HepG2 (cell line): Measurements from ENCODE around the gene FEV. TPM values are rescaled to one million over a fixed set of nuclear protein-coding genes. Genes with fewer than 3 reads are reported as not detected.

Source experiments
- ATF4 ChIP-seq, 2 experiments: fragments of 450-650 bp in 1 of 2; sonication (generic) in 1 of 2; formaldehyde crosslinking; IDR thresholded peaks; 2 replicates each; pipeline versions ENCODE4 v1.5.0 to v1.8.0; 2020 to 2022; ENCODE audit warnings: mild to moderate bottlenecking in 1 of 2, missing genetic modification reagents in 1 of 2
- ELF3 ChIP-seq: IDR thresholded peaks from 2 replicates; pipeline ENCODE4 v1.6.1; 2016; ENCODE audit warnings: missing genetic modification reagents, missing compliant biosample characterization
- GZF1 ChIP-seq: sonication (generic); formaldehyde crosslinking; IDR thresholded peaks from 2 replicates; pipeline ENCODE4 v1.5.1; 2020; ENCODE audit warnings: mild to moderate bottlenecking, missing genetic modification reagents
- HDAC1 ChIP-seq: sonication (generic); formaldehyde crosslinking; IDR thresholded peaks from 2 replicates; pipeline ENCODE4 v1.5.1; 2020; ENCODE audit warnings: mild to moderate bottlenecking, missing genetic modification reagents
- HNRNPH1 ChIP-seq: fragments of 200-400 bp; formaldehyde crosslinking; optimal IDR thresholded peaks from 2 replicates; pipeline ENCODE3; 2017; ENCODE audit warnings: mild to moderate bottlenecking, low read depth, low read length
- MXD4 ChIP-seq: IDR thresholded peaks from 2 replicates; pipeline ENCODE4 v1.6.1; 2016; ENCODE audit warnings: mild to moderate bottlenecking, missing biosample characterization, missing genetic modification reagents
- NCOA2 ChIP-seq: sonication (generic); formaldehyde crosslinking; IDR thresholded peaks from 2 replicates; pipeline ENCODE4 v1.8.0; 2022; ENCODE audit warnings: inconsistent platforms
- PTBP1 ChIP-seq: fragments of 200-400 bp; formaldehyde crosslinking; IDR thresholded peaks from 2 replicates; pipeline ENCODE4 v1.6.1; 2018; ENCODE audit warnings: low read length, low read depth; ENCODE audit not compliant: poor library complexity, severe bottlenecking
- RELA ChIP-seq: sonication (generic); formaldehyde crosslinking; IDR thresholded peaks from 2 replicates; pipeline ENCODE4 v1.4.0; 2020; ENCODE audit warnings: missing genetic modification reagents
- SSRP1 ChIP-seq: IDR thresholded peaks from 2 replicates; pipeline ENCODE4 v1.6.1; 2016; ENCODE audit warnings: control low read depth
- XBP1 ChIP-seq: sonication (generic); formaldehyde crosslinking; IDR thresholded peaks from 2 replicates; pipeline ENCODE4 v1.5.0; 2020; ENCODE audit warnings: missing genetic modification reagents
- ZNF281 ChIP-seq: sonication (generic); formaldehyde crosslinking; IDR thresholded peaks from 2 replicates; pipeline ENCODE4 v1.4.0; 2020; ENCODE audit warnings: missing genetic modification reagents, borderline replicate concordance
- ZNF30 ChIP-seq: sonication (generic); formaldehyde crosslinking; IDR thresholded peaks from 2 replicates; pipeline ENCODE4 v1.5.0; 2020; ENCODE audit warnings: mild to moderate bottlenecking, missing genetic modification reagents
- ZNF775 ChIP-seq: sonication (generic); formaldehyde crosslinking; IDR thresholded peaks from 2 replicates; pipeline ENCODE4 v1.4.0; 2020; ENCODE audit warnings: missing genetic modification reagents, mild to moderate bottlenecking, moderate library complexity, borderline replicate concordance
- ZNF883 ChIP-seq: sonication (generic); formaldehyde crosslinking; IDR thresholded peaks from 2 replicates; pipeline ENCODE4 v1.5.1; 2020; ENCODE audit warnings: mild to moderate bottlenecking, missing genetic modification reagents; ENCODE audit errors: not compliant biosample characterization
- polyA plus RNA-seq, 8 experiments: library from polyadenylated mRNA; depleted of rRNA in 3 of 8; stranded (reverse) in 7 of 8; unstranded in 1 of 8; fragments of >200 nt; fragmentation: Illumina TruSeq in 4 of 8; extraction: Trizol in 4 of 8; gene quantifications; 2 replicates each; pipeline versions ENCODE4 v1.2.1 to v1.2.3, GENCODE V29; 2011 to 2016; ENCODE audit warnings: low read depth in 4 of 8, missing spikeins in 1 of 8, mixed read lengths in 1 of 8; ENCODE audit not compliant: insufficient read depth in 1 of 8
- total RNA-seq, 5 experiments: library from RNA; depleted of rRNA; stranded (reverse); fragments of >200 nt; fragmentation: Illumina TruSeq; extraction: Trizol; gene quantifications; 2 replicates each; pipeline ENCODE4 v1.2.3, GENCODE V29; 2016; ENCODE audit warnings: low read depth in 1 of 5
- TF ChIP-seq, protein P1 (sequence below): fragments of 450-650 bp; IDR thresholded peaks from 2 replicates; pipeline ENCODE4 v1.6.1; 2016
- TF ChIP-seq, protein P2 (sequence below): sonication (generic); formaldehyde crosslinking; IDR thresholded peaks from 2 replicates; pipeline ENCODE4 v1.5.0; 2020; ENCODE audit warnings: mild to moderate bottlenecking, missing genetic modification reagents, borderline replicate concordance
- TF ChIP-seq, protein P3 (sequence below), 2 experiments: sonication (generic) in 1 of 2; formaldehyde crosslinking in 1 of 2; IDR thresholded peaks; 2 replicates each; pipeline versions ENCODE4 v1.5.1 to v1.6.1; 2011 to 2020; ENCODE audit warnings: borderline replicate concordance in 1 of 2, low read depth in 1 of 2, low read length in 1 of 2, mild to moderate bottlenecking in 1 of 2, missing genetic modification reagents in 1 of 2, moderate library complexity in 1 of 2

The FEV gene
- total and polyA plus RNA-seq, 2 of the 13 experiments (the other 11 are each of a cell fraction or from before 2014, with no cell fraction given) = not detected

- TF ChIP-seq, protein P1, sequence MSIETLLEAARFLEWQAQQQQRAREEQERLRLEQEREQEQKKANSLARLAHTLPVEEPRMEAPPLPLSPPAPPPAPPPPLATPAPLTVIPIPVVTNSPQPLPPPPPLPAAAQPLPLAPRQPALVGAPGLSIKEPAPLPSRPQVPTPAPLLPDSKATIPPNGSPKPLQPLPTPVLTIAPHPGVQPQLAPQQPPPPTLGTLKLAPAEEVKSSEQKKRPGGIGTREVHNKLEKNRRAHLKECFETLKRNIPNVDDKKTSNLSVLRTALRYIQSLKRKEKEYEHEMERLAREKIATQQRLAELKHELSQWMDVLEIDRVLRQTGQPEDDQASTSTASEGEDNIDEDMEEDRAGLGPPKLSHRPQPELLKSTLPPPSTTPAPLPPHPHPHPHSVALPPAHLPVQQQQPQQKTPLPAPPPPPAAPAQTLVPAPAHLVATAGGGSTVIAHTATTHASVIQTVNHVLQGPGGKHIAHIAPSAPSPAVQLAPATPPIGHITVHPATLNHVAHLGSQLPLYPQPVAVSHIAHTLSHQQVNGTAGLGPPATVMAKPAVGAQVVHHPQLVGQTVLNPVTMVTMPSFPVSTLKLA = no peak
- TF ChIP-seq GZF1 (no peak), ZNF281 (CRISPR knock-in tag) (peak; percentile 45; the same call in 1 of the 2 replicates), PTBP1 (no peak), ZNF883 (no peak), ELF3 (CRISPR knock-in tag) (0 out of 2 replicates have a peak, but pooled peaks have one; percentile 36), HDAC1 (CRISPR knock-in tag) (no peak), ZNF775 (CRISPR knock-in tag) (no peak), RELA (CRISPR knock-in tag) (0 out of 2 replicates have a peak, but pooled peaks have one; percentile 69), NCOA2 (no peak), MXD4 (CRISPR knock-in tag) (no peak), ZNF30 (CRISPR knock-in tag) (no peak), ATF4 (CRISPR knock-in tag; IDR thresholded peaks at IDR 0.05) (no peak), HNRNPH1 (no peak), SSRP1 (CRISPR knock-in tag) (no peak), XBP1 (CRISPR knock-in tag) (no peak)
- TF ChIP-seq, protein P2, sequence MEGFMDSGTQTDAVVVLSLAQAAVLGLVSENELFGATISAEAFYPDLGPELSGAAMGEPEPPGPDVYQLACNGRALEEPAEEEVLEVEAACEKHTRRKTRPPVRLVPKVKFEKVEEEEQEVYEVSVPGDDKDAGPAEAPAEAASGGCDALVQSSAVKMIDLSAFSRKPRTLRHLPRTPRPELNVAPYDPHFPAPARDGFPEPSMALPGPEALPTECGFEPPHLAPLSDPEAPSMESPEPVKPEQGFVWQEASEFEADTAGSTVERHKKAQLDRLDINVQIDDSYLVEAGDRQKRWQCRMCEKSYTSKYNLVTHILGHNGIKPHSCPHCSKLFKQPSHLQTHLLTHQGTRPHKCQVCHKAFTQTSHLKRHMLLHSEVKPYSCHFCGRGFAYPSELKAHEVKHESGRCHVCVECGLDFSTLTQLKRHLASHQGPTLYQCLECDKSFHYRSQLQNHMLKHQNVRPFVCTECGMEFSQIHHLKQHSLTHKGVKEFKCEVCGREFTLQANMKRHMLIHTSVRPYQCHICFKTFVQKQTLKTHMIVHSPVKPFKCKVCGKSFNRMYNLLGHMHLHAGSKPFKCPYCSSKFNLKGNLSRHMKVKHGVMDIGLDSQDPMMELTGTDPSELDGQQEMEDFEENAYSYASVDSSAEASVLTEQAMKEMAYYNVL (CRISPR knock-in tag) = no peak
- TF ChIP-seq, protein P3, sequence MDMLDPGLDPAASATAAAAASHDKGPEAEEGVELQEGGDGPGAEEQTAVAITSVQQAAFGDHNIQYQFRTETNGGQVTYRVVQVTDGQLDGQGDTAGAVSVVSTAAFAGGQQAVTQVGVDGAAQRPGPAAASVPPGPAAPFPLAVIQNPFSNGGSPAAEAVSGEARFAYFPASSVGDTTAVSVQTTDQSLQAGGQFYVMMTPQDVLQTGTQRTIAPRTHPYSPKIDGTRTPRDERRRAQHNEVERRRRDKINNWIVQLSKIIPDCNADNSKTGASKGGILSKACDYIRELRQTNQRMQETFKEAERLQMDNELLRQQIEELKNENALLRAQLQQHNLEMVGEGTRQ (IDR thresholded peaks at IDR 0.05; ENCODE audit: low read depth, low read length) = no peak
- TF ChIP-seq, protein P3 (CRISPR knock-in tag; IDR thresholded peaks at IDR 0.05; ENCODE audit: borderline replicate concordance) = no peak
These were observed 11.2 kb upstream of the FEV start (continued) for GRCh38 chr2:218995972-218996711.
